Coronary artery (tissue), 2 donors: Measurements from ENCODE around the gene COL9A1.

Source experiments
- DNase-seq: peaks from one replicate; pipeline ENCODE4 v3.0.0-alpha.2; 2017; ENCODE audit warnings: low spot score
- H3K27ac ChIP-seq, 2 donors: fragments of 200-600 bp; sonication (generic); one replicate each; pipeline ENCODE4 v1.5.1; 2016 to 2019
- H3K4me3 ChIP-seq: fragments of 200-600 bp; sonication (generic); 2 replicates; pipeline ENCODE4 v1.5.1; 2016; ENCODE audit warnings: mild to moderate bottlenecking, moderate library complexity
- CTCF ChIP-seq: fragments of 200-600 bp; sonication (generic); IDR thresholded peaks from one replicate; pipeline ENCODE4 v1.5.1; 2019; ENCODE audit warnings: antibody characterized with exemption

COL9A1 gene

GRCh38 chr6:70221025-70221714 is 81.7 kb downstream of the COL9A1 start:
- Histone ChIP-seq H3K27ac (no peak overlapping the region), H3K4me3 (no peak overlapping the region)
- no peak for DNase-seq
- TF ChIP-seq CTCF: peak; percentile 57

GRCh38 chr6:70219943-70220613 is 82.8 kb downstream of the COL9A1 start:
- no peak for DNase-seq
- H3K27ac ChIP-seq: no peak overlapping the region
- TF ChIP-seq CTCF: no peak
- H3K4me3 ChIP-seq: no peak overlapping the region

GRCh38 chr6:70216767-70217166 is 86.1 kb downstream of the COL9A1 start:
- no peak for DNase-seq
- no peak overlapping the region for H3K4me3 ChIP-seq
- TF ChIP-seq CTCF: no peak
- H3K27ac ChIP-seq: no peak overlapping the region

GRCh38 chr6:70215460-70216108 is 87.3 kb downstream of the COL9A1 start:
- Histone ChIP-seq H3K4me3 (no peak overlapping the region), H3K27ac (no peak overlapping the region)
- no peak for DNase-seq
- TF ChIP-seq CTCF: no peak

GRCh38 chr6:70210462-70210861 is 92.4 kb downstream of the COL9A1 start:
- H3K27ac ChIP-seq: no peak overlapping the region
- H3K4me3 ChIP-seq: no peak overlapping the region
- no peak for TF ChIP-seq CTCF
- no peak for DNase-seq

GRCh38 chr6:70208235-70208790 is 94.6 kb downstream of the COL9A1 start:
- Histone ChIP-seq H3K4me3 (no peak overlapping the region), H3K27ac (no peak overlapping the region)
- no peak for TF ChIP-seq CTCF
- no peak for DNase-seq
